Heart right ventricle (tissue), 16 donors: Measurements from ENCODE around the gene ADAT1. TPM values are rescaled to one million over a fixed set of nuclear protein-coding genes. Genes with fewer than 3 reads are reported as not detected.

Experiments
- ATAC-seq, 8 donors: fragments of 200-7000 bp; cut with Tn5 transposase; one replicate each; pipeline ENCODE4 v1.9.1; 2020; ENCODE audit warnings: mild to moderate bottlenecking in 8 of 8, moderate library complexity in 8 of 8, moderate number of reproducible peaks in 1 of 8
- DNase-seq, 2 donors: peaks; one replicate each; pipeline ENCODE4 v3.0.0-alpha.2; 2020
- H3K27ac ChIP-seq, 10 donors: fragments of 200-600 bp; sonication (generic) in 2 of 10; one replicate each; pipeline versions ENCODE4 v1.5.0 to v1.8.0; 2020 to 2022; ENCODE audit warnings: mild to moderate bottlenecking in 3 of 10
- H3K27me3 ChIP-seq, 7 donors: fragments of 200-600 bp; one replicate each; pipeline ENCODE4 v1.8.0; 2021 to 2022; ENCODE audit warnings: mild to moderate bottlenecking in 2 of 7
- H3K36me3 ChIP-seq, 9 donors: fragments of 200-600 bp; sonication (generic) in 1 of 9; one replicate each; pipeline versions ENCODE4 v1.5.0 to v1.8.0; 2020 to 2022; ENCODE audit warnings: mild to moderate bottlenecking in 2 of 9
- H3K4me1 ChIP-seq, 9 donors: fragments of 200-600 bp; sonication (generic) in 1 of 9; one replicate each; pipeline versions ENCODE4 v1.5.0 to v1.8.0; 2020 to 2022; ENCODE audit warnings: mild to moderate bottlenecking in 4 of 9
- H3K4me3 ChIP-seq, 10 donors: fragments of 200-600 bp; sonication (generic) in 2 of 10; one replicate each; pipeline versions ENCODE4 v1.5.0 to v1.8.0; 2020 to 2022; ENCODE audit warnings: mild to moderate bottlenecking in 7 of 10, moderate library complexity in 2 of 10
- H3K9me3 ChIP-seq, 11 donors: fragments of 200-600 bp in 10 of 11; sonication (generic) in 2 of 11; one replicate each; pipeline versions ENCODE4 v1.5.0 to v1.8.0; 2013 to 2022; ENCODE audit warnings: mild to moderate bottlenecking in 2 of 11, control low read depth in 1 of 11, moderate library complexity in 1 of 11
- WGBS, 2 donors: extraction: QIAGEN DNeasy Blood & Tissue Kit; methylation state at CpG; one replicate each; pipeline ENCODE4 v1.1.7; 2013; ENCODE audit warnings: inconsistent platforms in 1 of 2; 5-methylcytosine and 5-hydroxymethylcytosine counted together
- intact Hi-C, 10 donors: fragments of 100-400 bp; cut with DNase I; formaldehyde crosslinking; loops; one replicate each; pipeline versions ENCODE4 v1.11.1 to v1.14.2; 2022
- polyA plus RNA-seq, 2 donors: library from polyadenylated mRNA; stranded (reverse); fragments of 200-250 nt; gene quantifications; one replicate each; pipeline ENCODE4 v1.2.3, GENCODE V29; 2013
- total RNA-seq, 10 donors: library from RNA; stranded (reverse); fragmentation: NEBNext Ultra II Directional in 3 of 10; extraction: Animal tissue kit (Norgen Biotek cat#: 25700) in 3 of 10; gene quantifications; one replicate each; pipeline versions ENCODE4 v1.2.1 to v1.2.4, GENCODE V29; 2021 to 2023
- TF ChIP-seq, protein P1 (sequence below), 9 donors: fragments of 200-600 bp; sonication (generic) in 2 of 9; IDR thresholded peaks; one replicate each; pipeline versions ENCODE4 v1.5.0 to v1.8.0; 2021 to 2022; ENCODE audit warnings: antibody characterized with exemption in 9 of 9, mild to moderate bottlenecking in 5 of 9, moderate library complexity in 1 of 9
- donor health status: Arrhythmogenic right ventricular cardiomyopathy.
- donor health status: ischemic (EF 13 %, LVEDD 7.1; RV severe dilation, severe dysfunction).
- donor health status: healthy with polysubstance abuse.
- donor health status: DM: no; HTN: yes; CAD: no.
- donor health status: DM: no; HTN: no; CAD: no.
- donor health status: ischemic (EF 25% LVEDD 6.9; RV normal size, moderate dysfunction).
- donor health status: ischemic (EF 25% LVEDD 5.7; RV mildly dilated, moderate dysfunction).
- donor health status: healthy.
- donor health status: DM: yes; HTN: yes; CAD: no.
- donor health status: Ischemic cardiomyopathy.
- donor health status: ischemic (EF 35%, LVEDD 5.7; RV mildly dilated, moderate dysfunction).
- donor health status: nonischemic (EF 11% LVEDD 7.7; RV severe dilation, severe dysfunction).
- donor health status: DM: yes; HTN: yes; CAD: no.
- donor health status: PGD.
- donor health status: ischemic (EF 29% LVEDD 5.4; RV normal size, mild dysfunction).
- donor health status: nonischemic (EF 23%, LVEDD 6.1; RV moderate dilation, normal function).

The ADAT1 gene
- total and polyA plus RNA-seq, 12 donors: 6.1 to 30.6 (median 20.5) TPM

GRCh38 chr16:75578212-75578611, 44.9 kb downstream of the ADAT1 start:
- Histone ChIP-seq H3K9me3 (no peaks in the 10 kb centered on the region), H3K4me1 (peaks cover under 1 to 45% (median 19%) of the 10 kb centered on the region in 9 donors), H3K36me3 (peaks cover 0 to 83% (median 59%) of the 10 kb centered on the region in 9 donors), H3K27ac (no peak overlapping the region), H3K4me3 (no peak overlapping the region), H3K27me3 (no peaks in the 10 kb centered on the region)
- ATAC-seq (no peak), DNase-seq (no peak)
- intact Hi-C loops: no loop called here
- TF ChIP-seq, protein P1, sequence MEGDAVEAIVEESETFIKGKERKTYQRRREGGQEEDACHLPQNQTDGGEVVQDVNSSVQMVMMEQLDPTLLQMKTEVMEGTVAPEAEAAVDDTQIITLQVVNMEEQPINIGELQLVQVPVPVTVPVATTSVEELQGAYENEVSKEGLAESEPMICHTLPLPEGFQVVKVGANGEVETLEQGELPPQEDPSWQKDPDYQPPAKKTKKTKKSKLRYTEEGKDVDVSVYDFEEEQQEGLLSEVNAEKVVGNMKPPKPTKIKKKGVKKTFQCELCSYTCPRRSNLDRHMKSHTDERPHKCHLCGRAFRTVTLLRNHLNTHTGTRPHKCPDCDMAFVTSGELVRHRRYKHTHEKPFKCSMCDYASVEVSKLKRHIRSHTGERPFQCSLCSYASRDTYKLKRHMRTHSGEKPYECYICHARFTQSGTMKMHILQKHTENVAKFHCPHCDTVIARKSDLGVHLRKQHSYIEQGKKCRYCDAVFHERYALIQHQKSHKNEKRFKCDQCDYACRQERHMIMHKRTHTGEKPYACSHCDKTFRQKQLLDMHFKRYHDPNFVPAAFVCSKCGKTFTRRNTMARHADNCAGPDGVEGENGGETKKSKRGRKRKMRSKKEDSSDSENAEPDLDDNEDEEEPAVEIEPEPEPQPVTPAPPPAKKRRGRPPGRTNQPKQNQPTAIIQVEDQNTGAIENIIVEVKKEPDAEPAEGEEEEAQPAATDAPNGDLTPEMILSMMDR (IDR thresholded peaks at IDR 0.05): no peak
- 86 to 89% methylated on average over 7 of the region's 7 CpGs for WGBS, 2 donors

GRCh38 chr16:75576384-75576811, 46.7 kb downstream of the ADAT1 start:
- H3K4me1 ChIP-seq: peaks cover 6 to 63% (median 35%) of the 10 kb centered on the region in 9 donors
- TF ChIP-seq, protein P1 (IDR thresholded peaks at IDR 0.05): no peak
- H3K27ac ChIP-seq: peak overlapping the region in 2 of 10 donors; percentile 8 to 20
- peaks cover 0 to 100% (median 77%) of the 10 kb centered on the region in 9 donors for H3K36me3 ChIP-seq
- DNase-seq: no peak
- H3K27me3 ChIP-seq: no peaks in the 10 kb centered on the region
- intact Hi-C loops: no loop called here
- peak in 1 of 8 donors; percentile 8 for ATAC-seq
- 51 to 54% methylated on average over 3 of the region's 3 CpGs for WGBS, 2 donors
- no peak overlapping the region for H3K4me3 ChIP-seq
- no peaks in the 10 kb centered on the region for H3K9me3 ChIP-seq

DNA sequence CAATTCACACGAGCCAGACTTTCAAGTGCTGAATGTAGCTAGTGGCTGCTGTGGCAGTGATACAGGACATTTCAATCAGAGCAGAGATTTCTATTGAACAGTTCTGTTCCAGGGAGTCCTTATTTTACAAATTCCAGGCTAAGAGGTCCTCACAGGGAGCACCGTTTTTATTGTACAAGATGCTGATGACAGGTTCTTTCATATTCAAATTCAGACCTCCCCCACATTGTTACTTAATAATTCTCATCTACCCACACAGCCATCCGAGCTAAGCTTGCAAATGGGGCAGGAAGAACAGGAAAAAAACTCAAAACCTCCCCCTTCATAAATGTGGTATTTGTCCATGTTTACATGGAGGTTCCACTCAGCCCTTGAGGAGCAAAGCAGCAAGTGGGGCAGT, 47.1 kb downstream of the ADAT1 start:
- Histone ChIP-seq H3K4me1 (peaks cover 10 to 68% (median 39%) of the 10 kb centered on the region in 9 donors), H3K4me3 (no peak overlapping the region), H3K27me3 (no peaks in the 10 kb centered on the region), H3K27ac (peak overlapping the region in 2 of 10 donors; percentile 8 to 20), H3K36me3 (peaks cover 0 to 100% (median 82%) of the 10 kb centered on the region in 9 donors), H3K9me3 (no peaks in the 10 kb centered on the region)
- no peak for DNase-seq
- WGBS, 2 donors: 54 to 63% methylated on average over 3 of the region's 3 CpGs
- ATAC-seq: no peak
- intact Hi-C loops: no loop called here
- TF ChIP-seq, protein P1 (IDR thresholded peaks at IDR 0.05): no peak

GRCh38 chr16:75573955-75574354, 49.1 kb downstream of the ADAT1 start:
- TF ChIP-seq, protein P1 (IDR thresholded peaks at IDR 0.05): no peak
- ATAC-seq (no peak), DNase-seq (no peak)
- Histone ChIP-seq H3K36me3 (peaks cover 0 to 100% (median 80%) of the 10 kb centered on the region in 9 donors), H3K27me3 (no peaks in the 10 kb centered on the region), H3K4me3 (no peak overlapping the region), H3K9me3 (no peaks in the 10 kb centered on the region), H3K4me1 (peaks cover 27 to 88% (median 59%) of the 10 kb centered on the region in 9 donors), H3K27ac (peak overlapping the region in 1 of 10 donors; percentile 11)
- WGBS, 2 donors: 84 to 85% methylated on average over 5 of the region's 5 CpGs
- intact Hi-C loops: loop anchor here in 1 of 10 donors (2.0 kb wide), 1 partner anchor 13 kb away; no protein-coding TSS in a partner anchor
